22Rv1 (cell line): Measurements from ENCODE around the gene GAK.
"Not testable (repeated sequence)": the region's sequence is repeated elsewhere in the genome, so short reads cannot be mapped to it uniquely, and the experiment has no call there.

Experiments
- H3K27ac ChIP-seq: fragments of 450-650 bp; 2 replicates; pipeline ENCODE4 v1.5.1; 2017
- ZFX ChIP-seq: fragments of 450-650 bp; IDR thresholded peaks from 2 replicates; pipeline ENCODE4 v1.6.1; 2017; ENCODE audit warnings: antibody characterized with exemption, borderline replicate concordance
- TF ChIP-seq, protein P1 (sequence below): fragments of 450-650 bp; IDR thresholded peaks from 2 replicates; pipeline ENCODE4 v1.5.1; 2017; ENCODE audit warnings: mild to moderate bottlenecking

Gene GAK

DNA sequence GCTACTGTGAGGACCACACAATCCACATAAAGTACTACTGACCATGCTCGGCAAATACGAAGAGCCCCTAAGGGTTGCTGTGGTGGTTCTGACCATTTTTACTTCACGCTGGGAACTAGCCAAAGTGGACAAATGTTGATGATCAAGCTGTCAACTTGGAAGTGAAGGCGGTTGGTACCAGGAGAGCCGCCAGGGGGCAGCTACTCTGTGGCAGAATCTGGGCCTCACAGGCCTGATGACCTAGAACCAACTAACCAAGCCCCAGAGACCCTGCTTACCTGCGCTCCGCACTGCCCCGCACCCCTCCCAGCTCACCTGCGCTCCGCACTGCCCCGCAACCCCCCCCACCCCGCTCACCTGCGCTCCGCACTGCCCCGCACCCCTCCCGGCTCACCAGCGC lies 5.6 kb downstream of the GAK start:
- H3K27ac ChIP-seq: no peak overlapping the region
- TF ChIP-seq, protein P1, sequence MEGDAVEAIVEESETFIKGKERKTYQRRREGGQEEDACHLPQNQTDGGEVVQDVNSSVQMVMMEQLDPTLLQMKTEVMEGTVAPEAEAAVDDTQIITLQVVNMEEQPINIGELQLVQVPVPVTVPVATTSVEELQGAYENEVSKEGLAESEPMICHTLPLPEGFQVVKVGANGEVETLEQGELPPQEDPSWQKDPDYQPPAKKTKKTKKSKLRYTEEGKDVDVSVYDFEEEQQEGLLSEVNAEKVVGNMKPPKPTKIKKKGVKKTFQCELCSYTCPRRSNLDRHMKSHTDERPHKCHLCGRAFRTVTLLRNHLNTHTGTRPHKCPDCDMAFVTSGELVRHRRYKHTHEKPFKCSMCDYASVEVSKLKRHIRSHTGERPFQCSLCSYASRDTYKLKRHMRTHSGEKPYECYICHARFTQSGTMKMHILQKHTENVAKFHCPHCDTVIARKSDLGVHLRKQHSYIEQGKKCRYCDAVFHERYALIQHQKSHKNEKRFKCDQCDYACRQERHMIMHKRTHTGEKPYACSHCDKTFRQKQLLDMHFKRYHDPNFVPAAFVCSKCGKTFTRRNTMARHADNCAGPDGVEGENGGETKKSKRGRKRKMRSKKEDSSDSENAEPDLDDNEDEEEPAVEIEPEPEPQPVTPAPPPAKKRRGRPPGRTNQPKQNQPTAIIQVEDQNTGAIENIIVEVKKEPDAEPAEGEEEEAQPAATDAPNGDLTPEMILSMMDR: peak; percentile 37
- no peak for TF ChIP-seq ZFX

DNA sequence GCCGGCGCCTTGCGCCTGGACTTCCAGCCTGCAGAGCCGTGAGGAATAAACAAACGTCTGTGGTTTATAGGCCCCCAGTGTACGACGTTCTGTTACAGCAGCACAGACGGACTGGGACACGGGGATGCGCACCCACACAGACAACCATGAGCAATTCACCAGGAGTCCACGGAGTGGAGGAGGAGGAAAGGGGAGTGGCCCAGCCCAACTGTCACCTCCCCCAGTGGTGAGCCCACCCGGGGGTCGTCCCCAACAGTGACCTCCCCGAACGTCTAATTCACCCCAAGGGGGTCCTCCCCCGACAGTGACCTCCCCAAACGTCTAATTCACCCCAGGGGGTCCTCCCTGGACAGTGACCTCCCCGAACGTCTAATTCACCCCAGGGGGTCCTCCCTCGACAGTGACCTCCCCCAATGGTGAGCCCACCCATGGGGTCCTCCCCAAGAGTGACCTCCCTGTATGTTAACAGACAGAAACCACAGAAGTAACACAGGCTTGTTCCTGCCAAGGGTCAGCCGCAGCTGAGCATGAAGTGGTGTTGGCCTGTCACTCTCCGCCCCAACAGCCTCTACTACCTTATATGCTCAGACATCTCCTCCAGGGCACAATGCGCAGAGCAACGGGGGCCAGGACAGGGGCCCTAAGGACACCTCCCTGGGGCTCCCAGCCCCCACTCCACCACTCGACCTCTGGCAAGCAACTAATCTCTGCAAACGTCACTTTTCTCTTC lies 6.2 kb downstream of the GAK start:
- no peak overlapping the region for H3K27ac ChIP-seq
- no peak for TF ChIP-seq ZFX
- TF ChIP-seq, protein P1: no peak

DNA sequence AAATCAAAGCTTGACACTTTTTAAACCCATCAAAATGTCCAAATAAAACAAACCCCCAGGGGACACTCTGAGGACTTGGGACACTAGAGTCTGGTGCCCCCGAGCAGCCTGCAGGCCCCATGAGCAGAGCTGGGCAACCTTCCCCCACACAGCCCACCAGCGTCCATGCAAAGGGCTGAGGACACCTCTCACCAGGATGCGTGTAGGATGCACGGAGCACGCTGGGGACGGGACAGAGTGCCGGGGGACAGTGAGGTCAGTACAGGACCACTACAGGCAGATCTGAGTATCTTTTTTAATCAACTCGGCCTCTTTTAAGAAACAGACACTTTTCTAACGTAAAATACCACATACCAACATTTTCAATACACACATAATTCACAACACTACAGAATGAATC lies 6.9 kb downstream of the GAK start:
- TF ChIP-seq, protein P1: no peak
- no peak for TF ChIP-seq ZFX
- no peak overlapping the region for H3K27ac ChIP-seq

DNA sequence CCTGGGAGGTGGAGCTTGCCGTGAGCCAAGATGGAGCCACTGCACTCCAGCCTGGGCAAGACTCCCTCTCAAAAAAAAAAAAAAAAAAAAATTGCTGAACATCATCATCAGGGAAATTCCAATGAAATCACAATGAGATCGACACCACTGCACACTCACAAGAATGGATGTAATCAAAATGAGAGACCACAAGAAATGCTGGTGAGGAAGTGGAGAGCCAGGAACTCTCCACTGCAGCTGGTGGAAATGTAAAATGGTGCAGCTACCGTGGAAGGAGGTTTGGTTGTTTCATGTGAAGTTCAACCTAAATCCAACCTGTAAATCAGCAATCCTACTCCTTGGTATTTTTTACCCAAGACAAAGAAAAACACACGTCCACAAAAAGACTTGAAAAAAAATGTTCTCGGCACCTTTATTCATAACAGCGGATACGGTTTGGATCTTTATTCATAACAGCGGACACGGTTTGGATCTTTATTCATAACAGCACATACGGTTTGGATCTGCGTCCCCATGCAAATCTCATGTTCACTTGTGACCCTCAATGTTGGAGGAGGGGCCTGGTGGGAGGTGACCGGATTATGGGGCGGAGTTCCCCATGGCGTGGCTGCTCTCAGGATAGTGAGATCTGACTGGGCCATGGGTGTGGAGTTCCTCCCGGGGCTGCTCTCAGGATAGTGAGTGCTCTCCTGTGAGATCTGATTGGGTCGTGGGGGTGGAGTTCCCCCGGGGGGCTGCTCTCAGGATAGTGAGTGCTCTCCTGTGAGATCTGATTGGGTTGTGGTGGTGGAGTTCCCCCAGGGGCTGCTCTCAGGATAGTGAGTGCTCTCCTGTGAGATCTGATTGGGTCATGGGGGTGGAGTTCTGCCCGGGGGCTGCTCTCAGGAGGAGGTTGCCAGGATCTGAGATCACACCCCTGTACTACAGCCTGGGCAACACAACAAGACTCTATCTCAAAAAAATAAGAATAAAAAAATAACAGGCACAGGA lies 7.7 kb downstream of the GAK start:
- TF ChIP-seq, protein P1: no peak
- TF ChIP-seq ZFX: no peak
- no peak overlapping the region for H3K27ac ChIP-seq

DNA sequence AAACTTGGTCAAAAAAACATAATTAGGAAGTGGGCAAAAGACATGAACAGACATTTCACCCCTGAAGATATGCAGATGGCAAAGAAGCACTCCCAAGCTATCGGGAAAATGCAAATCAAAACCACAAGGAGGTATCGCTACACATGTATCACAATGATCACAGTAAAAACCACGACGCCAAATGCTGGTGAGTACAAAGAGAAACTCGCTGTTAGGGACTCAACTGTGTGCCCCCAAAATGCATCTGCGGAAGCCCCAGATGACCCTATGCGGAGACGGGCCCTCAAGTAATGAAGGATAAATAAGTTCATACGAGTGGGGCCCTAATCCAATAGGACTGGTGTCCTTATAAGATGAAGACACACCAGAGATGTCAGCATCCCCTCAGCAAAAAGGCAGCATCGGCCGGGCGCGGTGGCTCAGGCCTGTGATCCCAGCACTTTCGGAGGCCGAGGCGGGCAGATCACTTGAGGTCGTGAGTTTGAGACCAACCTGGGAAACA lies 10.2 kb downstream of the GAK start:
- H3K27ac ChIP-seq: no peak overlapping the region
- TF ChIP-seq, protein P1: no peak
- no peak for TF ChIP-seq ZFX

DNA sequence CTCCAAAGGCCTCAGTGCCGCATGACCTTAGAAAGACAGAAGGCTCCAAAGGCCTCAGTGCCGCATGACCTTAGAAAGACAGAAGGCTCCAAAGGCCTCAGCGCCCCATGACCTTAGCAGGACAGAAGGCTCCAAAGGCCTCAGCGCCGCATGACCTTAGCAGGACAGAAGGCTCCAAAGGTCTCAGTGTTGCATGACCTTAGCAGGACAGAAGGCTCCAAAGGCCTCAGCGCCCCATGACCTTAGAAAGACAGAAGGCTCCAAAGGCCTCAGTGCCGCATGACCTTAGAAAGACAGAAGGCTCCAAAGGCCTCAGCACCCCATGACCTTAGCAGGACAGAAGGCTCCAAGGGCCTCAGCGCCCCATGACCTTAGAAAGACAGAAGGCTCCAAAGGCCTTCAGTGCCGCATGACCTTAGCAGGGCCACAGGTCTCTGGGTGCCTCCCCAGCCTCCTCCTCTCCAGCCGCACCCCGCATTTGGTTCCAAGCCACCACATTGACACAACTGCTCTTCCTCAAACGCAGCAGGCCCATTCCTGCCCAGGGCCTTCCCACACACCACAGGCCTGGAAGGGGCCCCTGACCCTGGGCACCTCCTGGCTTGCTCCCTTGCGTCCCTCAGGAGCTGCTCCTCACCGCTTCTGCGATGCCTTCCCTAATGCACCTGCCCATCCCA lies 13.0 kb downstream of the GAK start:
- not testable (repeated sequence) for H3K27ac ChIP-seq

DNA sequence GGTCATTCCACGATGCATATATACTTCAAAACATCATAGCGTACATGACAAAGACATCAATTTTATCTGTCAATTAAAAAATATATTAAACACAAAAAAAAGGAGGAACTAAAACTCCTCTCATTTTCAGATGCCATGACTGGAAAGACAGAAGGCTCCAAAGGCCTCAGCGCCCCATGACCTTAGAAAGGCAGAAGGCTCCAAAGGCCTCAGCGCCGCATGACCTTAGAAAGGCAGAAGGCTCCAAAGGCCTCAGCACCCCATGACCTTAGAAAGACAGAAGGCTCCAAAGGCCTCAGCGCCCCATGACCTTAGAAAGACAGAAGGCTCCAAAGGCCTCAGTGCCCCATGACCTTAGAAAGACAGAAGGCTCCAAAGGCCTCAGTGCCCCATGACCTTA lies 13.5 kb downstream of the GAK start:
- not testable (repeated sequence) for H3K27ac ChIP-seq

DNA sequence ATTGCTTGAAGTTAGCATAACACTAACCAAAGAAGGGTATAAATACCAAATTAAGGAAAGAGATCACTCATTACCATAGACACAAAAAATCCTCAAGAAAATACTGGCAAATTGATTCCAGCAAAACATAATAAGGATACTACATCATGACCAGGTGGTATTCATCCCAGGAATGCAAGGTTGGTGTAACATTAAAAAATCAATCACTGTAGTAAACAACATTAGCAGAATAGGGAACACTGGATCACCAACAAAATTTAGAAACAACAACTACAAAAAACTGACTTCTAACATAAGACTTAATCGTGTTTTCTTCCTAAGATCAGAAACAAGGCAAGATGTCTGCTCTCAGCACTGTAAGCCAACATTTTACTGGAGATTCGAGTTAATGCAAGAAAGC lies 14.1 kb downstream of the GAK start:
- no peak overlapping the region for H3K27ac ChIP-seq

More for the DNA sequence above, 14.1 kb downstream of the GAK start:
- no peak for TF ChIP-seq ZFX
- TF ChIP-seq, protein P1: no peak
